K562 (cell line): Measurements from ENCODE around the gene GABARAPL1. TPM values are rescaled to one million over a fixed set of nuclear protein-coding genes. Genes with fewer than 3 reads are reported as not detected.

ENCODE experiments used
- ATAC-seq: fragments of 200-7000 bp; cut with Tn5 transposase; 3 replicates; pipeline ENCODE4 v1.9.1; 2020; ENCODE audit warnings: moderate library complexity
- BruUV-seq: library from RNA; stranded (reverse); fragments of 400-500 nt; replicated peaks from 2 replicates; lab custom pipeline; 2021; lab: Mats Ljungman, UMichigan
- CTCF ChIA-PET: fragments of 300-600 bp; formaldehyde crosslinking; extraction: SDS; loops from one replicate; lab custom pipeline; 2021; ENCODE audit warnings: low intra/inter-chr PET ratio; lab: Yijun Ruan, JAX
- POLR2A ChIA-PET: fragments of 300-600, 350-650 bp; sonication (Branson Sonifier 250); formaldehyde crosslinking; extraction: SDS; loops from one replicate; lab custom pipeline; 2021; ENCODE audit warnings: antibody characterized with exemption, inconsistent platforms; lab: Yijun Ruan, JAX
- DNase-seq, 4 experiments: peaks; one replicate each; pipeline versions ENCODE4 v3.0.0 to v3.0.0-alpha.2; 2011 to 2018; ENCODE audit warnings: low spot score in 3 of 4, mixed read lengths in 3 of 4; ENCODE audit errors: extremely low read depth in 1 of 4
- FAIRE-seq: peaks from 2 replicates; lab custom pipeline; 2011; peaks lifted over from hg19 to GRCh38; lab: Jason Lieb, UNC
- H2AFZ ChIP-seq: 2 replicates; pipeline ENCODE4 v1.6.0; 2011; ENCODE audit warnings: low read depth, low read length, control low read depth, inconsistent platforms
- H3K27ac ChIP-seq: fragments of 200-600 bp; 3 replicates; pipeline ENCODE4 v1.8.0; 2011; ENCODE audit warnings: low read depth, mild to moderate bottlenecking, control low read depth, inconsistent platforms, low read length, moderate library complexity, mixed read lengths; ENCODE audit errors: extremely low read depth
- H3K27me3 ChIP-seq, 2 experiments: fragments of 300-600 bp in 1 of 2; 2 replicates in 1 of 2; 3 replicates in 1 of 2; pipeline versions ENCODE4 v1.6.0 to v1.8.0; 2011; ENCODE audit warnings: inconsistent platforms in 2 of 2, low read length in 2 of 2, mild to moderate bottlenecking in 1 of 2, mixed read lengths in 1 of 2, moderate library complexity in 1 of 2; ENCODE audit not compliant: control insufficient read depth in 2 of 2, insufficient read depth in 2 of 2
- H3K36me3 ChIP-seq: fragments of 300-600 bp; 3 replicates; pipeline ENCODE4 v1.8.0; 2011; ENCODE audit warnings: mild to moderate bottlenecking, low read length, inconsistent platforms; ENCODE audit not compliant: control insufficient read depth, insufficient read depth
- H3K4me1 ChIP-seq, 2 experiments: fragments of 200-600 bp in 1 of 2; replicated peaks in 1 of 2; 2 replicates in 1 of 2; 3 replicates in 1 of 2; pipeline versions ENCODE4 v1.5.1 to v1.8.0; 2011; ENCODE audit warnings: inconsistent platforms in 2 of 2, low read length in 2 of 2, mild to moderate bottlenecking in 1 of 2, mixed read lengths in 1 of 2, moderate library complexity in 1 of 2; ENCODE audit not compliant: control insufficient read depth in 2 of 2, insufficient read depth in 2 of 2
- H3K4me2 ChIP-seq: 2 replicates; pipeline ENCODE4 v1.6.1; 2011; ENCODE audit warnings: low read length, control low read depth, inconsistent platforms, mixed read lengths; ENCODE audit not compliant: insufficient read depth
- H3K4me3 ChIP-seq: fragments of 200-600 bp; sonication (generic), shearing (Covaris generic); 2 replicates; pipeline ENCODE4 v1.5.1; 2016; ENCODE audit warnings: control low read depth, inconsistent platforms
- H3K79me2 ChIP-seq: fragments of 200-600 bp; 3 replicates; pipeline ENCODE4 v1.8.0; 2011; ENCODE audit warnings: low read length, inconsistent platforms; ENCODE audit not compliant: control insufficient read depth, insufficient read depth
- H3K9ac ChIP-seq, 2 experiments: 2 replicates each; pipeline versions ENCODE4 v1.6.0 to v1.6.1; 2011; ENCODE audit warnings: low read depth in 2 of 2, low read length in 2 of 2, control low read depth in 1 of 2, inconsistent platforms in 1 of 2, mild to moderate bottlenecking in 1 of 2, mixed read lengths in 1 of 2; ENCODE audit not compliant: insufficient read depth in 1 of 2
- H3K9me1 ChIP-seq: one replicate; pipeline ENCODE4 v1.6.0; 2011; ENCODE audit warnings: inconsistent platforms, mild to moderate bottlenecking, low read length, moderate library complexity; ENCODE audit not compliant: control insufficient read depth, insufficient read depth
- H3K9me3 ChIP-seq: replicated peaks from 2 replicates; pipeline ENCODE4 v1.5.1; 2011; ENCODE audit warnings: low read depth, low read length, inconsistent platforms; ENCODE audit not compliant: control insufficient read depth, insufficient read depth
- H4K20me1 ChIP-seq: replicated peaks from 2 replicates; pipeline ENCODE4 v1.6.1; 2011; ENCODE audit warnings: low read length, inconsistent platforms, mixed read lengths; ENCODE audit not compliant: control insufficient read depth, insufficient read depth
- C11orf30 ChIP-seq: fragments of 450-650 bp; IDR thresholded peaks from 2 replicates; pipeline ENCODE4 v1.6.1; 2016; ENCODE audit warnings: low read depth, mild to moderate bottlenecking
- CBFA2T3 ChIP-seq: fragments of 450-650 bp; IDR thresholded peaks from 2 replicates; pipeline ENCODE4 v1.6.1; 2017
- CTCF ChIP-seq, 3 experiments: IDR thresholded peaks in 2 of 3; conservative IDR thresholded peaks in 1 of 3; 2 replicates each; pipeline ENCODE4 v1.5.1; 2011 to 2012; ENCODE audit warnings: low read length in 3 of 3, mild to moderate bottlenecking in 3 of 3, control low read depth in 2 of 3, improper control_type of control experiment in 1 of 3, inconsistent platforms in 1 of 3, low read depth in 1 of 3, mixed read lengths in 1 of 3, moderate library complexity in 1 of 3; ENCODE audit not compliant: insufficient read depth in 2 of 3
- ETV5 ChIP-seq: sonication (generic); formaldehyde crosslinking; IDR thresholded peaks from 2 replicates; pipeline ENCODE4 v1.4.0; 2020; ENCODE audit warnings: low read depth, mild to moderate bottlenecking, missing genetic modification reagents
- MAFF ChIP-seq: IDR thresholded peaks from 2 replicates; pipeline ENCODE4 v1.6.1; 2012; ENCODE audit warnings: low read length, improper control_type of control experiment
- NCOR1 ChIP-seq: fragments of 450-650 bp; IDR thresholded peaks from 2 replicates; pipeline ENCODE4 v1.6.1; 2016; ENCODE audit warnings: mild to moderate bottlenecking, moderate library complexity
- PHB2 ChIP-seq: fragments of 450-650 bp; IDR thresholded peaks from 2 replicates; pipeline ENCODE4 v1.6.1; 2017; ENCODE audit warnings: low read depth
- RAD21 ChIP-seq, 2 experiments: fragments of 250-450 bp in 1 of 2; fragments of 450-650 bp in 1 of 2; sonication (Bioruptor Pico) in 1 of 2; formaldehyde crosslinking in 1 of 2; IDR thresholded peaks in 1 of 2; conservative IDR thresholded peaks in 1 of 2; 2 replicates each; pipeline versions ENCODE4 v1.4.0 to v1.8.0; 2020 to 2022; ENCODE audit warnings: mild to moderate bottlenecking in 2 of 2, moderate library complexity in 1 of 2
- SAP30 ChIP-seq: fragments of 200-600 bp; sonication (generic); IDR thresholded peaks from 2 replicates; pipeline ENCODE4 v1.6.1; 2012; ENCODE audit warnings: borderline replicate concordance, low read depth, mild to moderate bottlenecking, moderate library complexity, low read length, control low read depth, inconsistent platforms; ENCODE audit not compliant: insufficient read depth, poor library complexity, severe bottlenecking
- TCFL5 ChIP-seq: fragments of 250-450 bp; sonication (Bioruptor Pico); conservative IDR thresholded peaks from 2 replicates; pipeline ENCODE4 v1.6.1; 2021; ENCODE audit warnings: mild to moderate bottlenecking, moderate library complexity, matching md5 sums
- ZFP1 ChIP-seq: fragments of 450-650 bp; formaldehyde crosslinking; IDR thresholded peaks from 2 replicates; pipeline ENCODE4 v1.4.0; 2020; ENCODE audit warnings: mild to moderate bottlenecking, mixed read lengths
- WGBS: fragments of 100-300 bp; shearing (Covaris generic); methylation state at CpG from one replicate; pipeline ENCODE4 v1.1.6; 2016; ENCODE audit warnings: low coverage, mixed read lengths; ENCODE audit not compliant: insufficient coverage; ENCODE audit errors: missing lambda C conversion rate; 5-methylcytosine and 5-hydroxymethylcytosine counted together
- in situ Hi-C: fragments of 300-500 bp; cut with MboI; formaldehyde crosslinking; loops from 4 replicates; pipeline ENCODE4 v1.15.0; 2018; ENCODE audit warnings: inconsistent platforms, mixed read lengths
- intact Hi-C: fragments of 100-400 bp; cut with micrococcal nuclease; formaldehyde crosslinking; loops from 2 replicates; pipeline ENCODE4 v1.14.2; 2022
- polyA plus RNA-seq, 8 experiments: library from polyadenylated mRNA; depleted of rRNA in 4 of 8; stranded (reverse) in 5 of 8; unstranded in 3 of 8; fragments of >200 nt; fragmentation: Nextera tagmentation in 2 of 8; fragmentation: Illumina TruSeq in 1 of 8; extraction: Ambion mirVana in 2 of 8; extraction: Trizol in 1 of 8; gene quantifications; 2 replicates each; pipeline versions ENCODE4 v1.2.1 to v1.2.3, GENCODE V29; 2011 to 2014; ENCODE audit warnings: inconsistent platforms in 1 of 8, missing spikeins in 1 of 8
- total RNA-seq, 7 experiments: library from RNA; depleted of rRNA in 6 of 7; stranded (reverse); fragments of >200 nt in 6 of 7; fragmentation: Illumina TruSeq in 2 of 7; extraction: Trizol in 2 of 7; gene quantifications; 2 replicates each; pipeline versions ENCODE4 v1.2.1 to v1.2.3, GENCODE V29; 2011 to 2021; ENCODE audit warnings: low replicate concordance in 1 of 7
- TF ChIP-seq, protein P1 (sequence below), 2 experiments: fragments of 450-650 bp; IDR thresholded peaks; 2 replicates each; pipeline ENCODE4 v1.6.1; 2018; ENCODE audit warnings: mild to moderate bottlenecking in 2 of 2, low read depth in 1 of 2; ENCODE audit not compliant: partially characterized antibody in 2 of 2
- TF ChIP-seq, protein P2 (sequence below), 3 experiments: fragments of 200-800 bp in 1 of 3; fragments of 250-450 bp in 1 of 3; fragments of 450-650 bp in 1 of 3; sonication (Bioruptor Pico) in 1 of 3; sonication (Bioruptor generic) in 1 of 3; formaldehyde crosslinking in 1 of 3; IDR thresholded peaks; 2 replicates each; pipeline versions ENCODE4 v1.6.1 to v1.8.0; 2016 to 2022; ENCODE audit warnings: mild to moderate bottlenecking in 2 of 3, missing genetic modification characterization in 2 of 3, missing compliant biosample characterization in 1 of 3, moderate library complexity in 1 of 3

GABARAPL1 gene
- total and polyA plus RNA-seq, 9 of the 15 experiments (the other 6 are each of a cell fraction or from before 2014, with no cell fraction given) = 2.3 to 15.9 (median 11.3) TPM

- Histone ChIP-seq H3K27ac (no peak within 1 kb of the TSS), H3K4me3 (no peak within 1 kb of the TSS), H3K36me3 (no peaks in the 10 kb centered on the region), H3K9ac (no peak within 1 kb of the TSS), H4K20me1 (no peaks in the 10 kb centered on the region), H3K4me1 (no peaks in the 10 kb centered on the region), H3K4me2 (no peak within 1 kb of the TSS), H3K9me1 (no peaks in the 10 kb centered on the region), H3K79me2 (no peaks in the 10 kb centered on the region), H3K27me3 (peaks cover 0 to 8% of the 10 kb centered on the region in 2 experiments; a peak in 4 of 5 replicates), H3K9me3 (no peaks in the 10 kb centered on the region), H2AFZ (no peak within 1 kb of the TSS)
- FAIRE-seq = no peak
- in situ Hi-C loops = no loop called here
- 0% methylated on average over 3 of the region's 4 CpGs for WGBS
- BruUV-seq = no TSS peak
- no peak for DNase-seq
- ChIA-PET POLR2A (no interaction called here), CTCF (no interaction called here)
- no peak for ATAC-seq
- intact Hi-C loops = no loop called here
- TF ChIP-seq, protein P1, sequence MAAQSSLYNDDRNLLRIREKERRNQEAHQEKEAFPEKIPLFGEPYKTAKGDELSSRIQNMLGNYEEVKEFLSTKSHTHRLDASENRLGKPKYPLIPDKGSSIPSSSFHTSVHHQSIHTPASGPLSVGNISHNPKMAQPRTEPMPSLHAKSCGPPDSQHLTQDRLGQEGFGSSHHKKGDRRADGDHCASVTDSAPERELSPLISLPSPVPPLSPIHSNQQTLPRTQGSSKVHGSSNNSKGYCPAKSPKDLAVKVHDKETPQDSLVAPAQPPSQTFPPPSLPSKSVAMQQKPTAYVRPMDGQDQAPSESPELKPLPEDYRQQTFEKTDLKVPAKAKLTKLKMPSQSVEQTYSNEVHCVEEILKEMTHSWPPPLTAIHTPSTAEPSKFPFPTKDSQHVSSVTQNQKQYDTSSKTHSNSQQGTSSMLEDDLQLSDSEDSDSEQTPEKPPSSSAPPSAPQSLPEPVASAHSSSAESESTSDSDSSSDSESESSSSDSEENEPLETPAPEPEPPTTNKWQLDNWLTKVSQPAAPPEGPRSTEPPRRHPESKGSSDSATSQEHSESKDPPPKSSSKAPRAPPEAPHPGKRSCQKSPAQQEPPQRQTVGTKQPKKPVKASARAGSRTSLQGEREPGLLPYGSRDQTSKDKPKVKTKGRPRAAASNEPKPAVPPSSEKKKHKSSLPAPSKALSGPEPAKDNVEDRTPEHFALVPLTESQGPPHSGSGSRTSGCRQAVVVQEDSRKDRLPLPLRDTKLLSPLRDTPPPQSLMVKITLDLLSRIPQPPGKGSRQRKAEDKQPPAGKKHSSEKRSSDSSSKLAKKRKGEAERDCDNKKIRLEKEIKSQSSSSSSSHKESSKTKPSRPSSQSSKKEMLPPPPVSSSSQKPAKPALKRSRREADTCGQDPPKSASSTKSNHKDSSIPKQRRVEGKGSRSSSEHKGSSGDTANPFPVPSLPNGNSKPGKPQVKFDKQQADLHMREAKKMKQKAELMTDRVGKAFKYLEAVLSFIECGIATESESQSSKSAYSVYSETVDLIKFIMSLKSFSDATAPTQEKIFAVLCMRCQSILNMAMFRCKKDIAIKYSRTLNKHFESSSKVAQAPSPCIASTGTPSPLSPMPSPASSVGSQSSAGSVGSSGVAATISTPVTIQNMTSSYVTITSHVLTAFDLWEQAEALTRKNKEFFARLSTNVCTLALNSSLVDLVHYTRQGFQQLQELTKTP (IDR thresholded peaks at IDR 0.05; ENCODE audit: low read depth in 1 of 2, partially characterized antibody in 2 of 2) = no peak
- TF ChIP-seq C11orf30 = no peak
- no peak for TF ChIP-seq CTCF (IDR thresholded peaks at IDR 0.05 in 2 of 3, conservative IDR thresholded peaks at IDR 0.05 in 1 of 3; ENCODE audit: insufficient read depth in 2 of 3, low read depth in 1 of 3, low read length in 3 of 3)
- no peak for TF ChIP-seq CBFA2T3
- no peak for TF ChIP-seq NCOR1
- TF ChIP-seq SAP30 = no peak
- no peak for TF ChIP-seq ZFP1
- TF ChIP-seq TCFL5 (CRISPR knock-in tag) = no peak
- no peak for TF ChIP-seq RAD21 (CRISPR knock-in tag; conservative IDR thresholded peaks at IDR 0.05 in 1 of 2, IDR thresholded peaks at IDR 0.05 in 1 of 2)
- TF ChIP-seq ETV5 (CRISPR knock-in tag) = no peak
- TF ChIP-seq MAFF = no peak
- TF ChIP-seq PHB2 = no peak
- TF ChIP-seq, protein P2, sequence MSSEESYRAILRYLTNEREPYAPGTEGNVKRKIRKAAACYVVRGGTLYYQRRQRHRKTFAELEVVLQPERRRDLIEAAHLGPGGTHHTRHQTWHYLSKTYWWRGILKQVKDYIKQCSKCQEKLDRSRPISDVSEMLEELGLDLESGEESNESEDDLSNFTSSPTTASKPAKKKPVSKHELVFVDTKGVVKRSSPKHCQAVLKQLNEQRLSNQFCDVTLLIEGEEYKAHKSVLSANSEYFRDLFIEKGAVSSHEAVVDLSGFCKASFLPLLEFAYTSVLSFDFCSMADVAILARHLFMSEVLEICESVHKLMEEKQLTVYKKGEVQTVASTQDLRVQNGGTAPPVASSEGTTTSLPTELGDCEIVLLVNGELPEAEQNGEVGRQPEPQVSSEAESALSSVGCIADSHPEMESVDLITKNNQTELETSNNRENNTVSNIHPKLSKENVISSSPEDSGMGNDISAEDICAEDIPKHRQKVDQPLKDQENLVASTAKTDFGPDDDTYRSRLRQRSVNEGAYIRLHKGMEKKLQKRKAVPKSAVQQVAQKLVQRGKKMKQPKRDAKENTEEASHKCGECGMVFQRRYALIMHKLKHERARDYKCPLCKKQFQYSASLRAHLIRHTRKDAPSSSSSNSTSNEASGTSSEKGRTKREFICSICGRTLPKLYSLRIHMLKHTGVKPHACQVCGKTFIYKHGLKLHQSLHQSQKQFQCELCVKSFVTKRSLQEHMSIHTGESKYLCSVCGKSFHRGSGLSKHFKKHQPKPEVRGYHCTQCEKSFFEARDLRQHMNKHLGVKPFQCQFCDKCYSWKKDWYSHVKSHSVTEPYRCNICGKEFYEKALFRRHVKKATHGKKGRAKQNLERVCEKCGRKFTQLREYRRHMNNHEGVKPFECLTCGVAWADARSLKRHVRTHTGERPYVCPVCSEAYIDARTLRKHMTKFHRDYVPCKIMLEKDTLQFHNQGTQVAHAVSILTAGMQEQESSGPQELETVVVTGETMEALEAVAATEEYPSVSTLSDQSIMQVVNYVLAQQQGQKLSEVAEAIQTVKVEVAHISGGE (CRISPR knock-in tag; IDR thresholded peaks at IDR 0.05) = no peak
These were observed 33.9 kb upstream of the GABARAPL1 start, which contains the start of gene TMEM52B for GRCh38 chr12:10178821-10179220. Gene TMEM52B, plus strand, starts transcription at chr12:10179032. Its CDS starts 543 bp downstream, at chr12:10179575.
